H9 (cell line): ENCODE data around the gene CDKAL1. TPM values are rescaled to one million over a fixed set of nuclear protein-coding genes. Genes with fewer than 3 reads are reported as not detected.

Experiments used
- DNase-seq: peaks from one replicate; pipeline ENCODE4 v3.0.0-alpha.2; 2017
- H2AFZ ChIP-seq: one replicate; pipeline ENCODE4 v1.6.1; 2013; ENCODE audit warnings: mild to moderate bottlenecking, low read length, control low read depth, moderate library complexity
- H2AK5ac ChIP-seq: 2 replicates; pipeline ENCODE4 v1.6.1; 2013; ENCODE audit warnings: low read length, control low read depth, mixed read lengths; ENCODE audit not compliant: insufficient read length
- H2BK120ac ChIP-seq: one replicate; pipeline ENCODE4 v1.6.1; 2013; ENCODE audit warnings: low read depth, mild to moderate bottlenecking, low read length, control low read depth, inconsistent platforms; ENCODE audit not compliant: poor library complexity, severe bottlenecking
- H2BK12ac ChIP-seq: 2 replicates; pipeline ENCODE4 v1.6.1; 2013; ENCODE audit warnings: low read length, control low read depth, mixed read lengths, low read depth; ENCODE audit not compliant: insufficient read length
- H2BK15ac ChIP-seq: 2 replicates; pipeline ENCODE4 v1.6.1; 2013; ENCODE audit warnings: low read depth, low read length, control low read depth
- H2BK20ac ChIP-seq: one replicate; pipeline ENCODE4 v1.6.1; 2013; ENCODE audit warnings: low read depth, mild to moderate bottlenecking, low read length, control low read depth, inconsistent platforms; ENCODE audit not compliant: poor library complexity, severe bottlenecking
- H2BK5ac ChIP-seq: 2 replicates; pipeline ENCODE4 v1.6.1; 2013; ENCODE audit warnings: low read length, control low read depth, mixed read lengths; ENCODE audit not compliant: insufficient read length
- H3K14ac ChIP-seq: 2 replicates; pipeline ENCODE4 v1.6.1; 2013; ENCODE audit warnings: low read length, control low read depth; ENCODE audit not compliant: insufficient read depth
- H3K18ac ChIP-seq: 2 replicates; pipeline ENCODE4 v1.6.1; 2013; ENCODE audit warnings: low read depth, mild to moderate bottlenecking, mixed read lengths, low read length, control low read depth; ENCODE audit not compliant: insufficient read length
- H3K23ac ChIP-seq: 2 replicates; pipeline ENCODE4 v1.6.1; 2013; ENCODE audit warnings: low read length, control low read depth, mixed read lengths, low read depth; ENCODE audit not compliant: insufficient read length
- H3K23me2 ChIP-seq: 2 replicates; pipeline ENCODE4 v1.6.1; 2013; ENCODE audit warnings: low read depth, mild to moderate bottlenecking, mixed read lengths, low read length, control low read depth; ENCODE audit not compliant: insufficient read length, poor library complexity, severe bottlenecking
- H3K27ac ChIP-seq: 2 replicates; pipeline ENCODE4 v1.5.1; 2013; ENCODE audit warnings: low read length, control low read depth, mixed read lengths, low read depth; ENCODE audit not compliant: insufficient read length
- H3K27me3 ChIP-seq: 2 replicates; pipeline ENCODE4 v1.6.1; 2013; ENCODE audit warnings: low read length, control low read depth, inconsistent platforms; ENCODE audit not compliant: insufficient read depth
- H3K4ac ChIP-seq: 2 replicates; pipeline ENCODE4 v1.6.1; 2013; ENCODE audit warnings: low read depth, mild to moderate bottlenecking, control low read depth, inconsistent platforms, low read length, moderate library complexity
- H3K4me1 ChIP-seq: 2 replicates; pipeline ENCODE4 v1.6.1; 2013; ENCODE audit warnings: low read length, control low read depth, inconsistent platforms; ENCODE audit not compliant: insufficient read depth
- H3K4me2 ChIP-seq: 2 replicates; pipeline ENCODE4 v1.6.1; 2013; ENCODE audit warnings: low read length, control low read depth, mixed read lengths; ENCODE audit not compliant: insufficient read length, insufficient read depth
- H3K56ac ChIP-seq: 2 replicates; pipeline ENCODE4 v1.6.1; 2013; ENCODE audit warnings: low read depth, mild to moderate bottlenecking, mixed read lengths, low read length, control low read depth; ENCODE audit not compliant: insufficient read length
- H3K79me1 ChIP-seq: 2 replicates; pipeline ENCODE4 v1.6.1; 2013; ENCODE audit warnings: low read depth, mild to moderate bottlenecking, moderate library complexity, low read length, control low read depth, inconsistent platforms; ENCODE audit not compliant: insufficient read depth, poor library complexity, severe bottlenecking
- H3K79me2 ChIP-seq: 2 replicates; pipeline ENCODE4 v1.6.1; 2013; ENCODE audit warnings: low read length, control low read depth, inconsistent platforms; ENCODE audit not compliant: insufficient read depth
- H3K9ac ChIP-seq: 2 replicates; pipeline ENCODE4 v1.6.1; 2013; ENCODE audit warnings: low read length, control low read depth, mixed read lengths; ENCODE audit not compliant: insufficient read length; ENCODE audit errors: extremely low read depth
- H3K9me3 ChIP-seq: one replicate; pipeline ENCODE4 v1.6.1; 2013; ENCODE audit warnings: low read depth, low read length, inconsistent platforms; ENCODE audit not compliant: control insufficient read depth
- H3T11ph ChIP-seq: one replicate; pipeline ENCODE4 v1.6.1; 2013; ENCODE audit warnings: mild to moderate bottlenecking, low read length, control low read depth, inconsistent platforms
- H4K20me1 ChIP-seq: one replicate; pipeline ENCODE4 v1.6.1; 2013; ENCODE audit not compliant: control insufficient read depth, insufficient read length, insufficient read depth
- H4K5ac ChIP-seq: 2 replicates; pipeline ENCODE4 v1.6.1; 2013; ENCODE audit warnings: low read depth, mild to moderate bottlenecking, mixed read lengths, low read length, control low read depth; ENCODE audit not compliant: insufficient read length
- H4K8ac ChIP-seq: replicated peaks from 2 replicates; pipeline ENCODE4 v1.6.1; 2013; ENCODE audit warnings: low read length, control low read depth, mixed read lengths, low read depth; ENCODE audit not compliant: insufficient read length
- H4K91ac ChIP-seq: 2 replicates; pipeline ENCODE4 v1.6.1; 2013; ENCODE audit warnings: low read depth, mild to moderate bottlenecking, moderate library complexity, mixed read lengths, low read length, control low read depth; ENCODE audit not compliant: insufficient read length
- H3K27ac Mint-ChIP-seq, 3 experiments: 2 replicates in 2 of 3; 3 replicates in 1 of 3; pipeline ENCODE4 v1.8.0; 2020 to 2021; ENCODE audit warnings: mixed read lengths in 3 of 3, mild to moderate bottlenecking in 1 of 3, moderate library complexity in 1 of 3
- H3K27me3 Mint-ChIP-seq: 2 replicates; pipeline ENCODE4 v1.8.0; 2021; ENCODE audit warnings: low read depth, mild to moderate bottlenecking, moderate library complexity, mixed read lengths
- H3K36me3 Mint-ChIP-seq, 3 experiments: 2 replicates in 2 of 3; 3 replicates in 1 of 3; pipeline ENCODE4 v1.8.0; 2020 to 2021; ENCODE audit warnings: low read depth in 3 of 3, mixed read lengths in 3 of 3; ENCODE audit not compliant: insufficient read depth in 1 of 3
- H3K4me1 Mint-ChIP-seq, 2 experiments: 2 replicates each; pipeline ENCODE4 v1.8.0; 2020; ENCODE audit warnings: mixed read lengths in 2 of 2
- H3K4me3 Mint-ChIP-seq, 2 experiments: 2 replicates in 1 of 2; 3 replicates in 1 of 2; pipeline ENCODE4 v1.8.0; 2020 to 2021; ENCODE audit warnings: mild to moderate bottlenecking in 2 of 2, mixed read lengths in 2 of 2, moderate library complexity in 1 of 2
- H3K9me3 Mint-ChIP-seq, 2 experiments: 2 replicates in 1 of 2; 3 replicates in 1 of 2; pipeline ENCODE4 v1.8.0; 2020; ENCODE audit warnings: mild to moderate bottlenecking in 2 of 2, mixed read lengths in 2 of 2, moderate library complexity in 1 of 2
- CTCF ChIP-seq: fragments of 200-600 bp; sonication (generic); conservative IDR thresholded peaks from 3 replicates; pipeline ENCODE4 v1.8.0; 2021; ENCODE audit warnings: antibody characterized with exemption, mild to moderate bottlenecking
- WGBS: extraction: QIAGEN DNeasy Blood & Tissue Kit; methylation state at CpG from one replicate; pipeline ENCODE4 v1.1.7; 2013; ENCODE audit warnings: missing lambda C conversion rate, low lambda C conversion rate, mixed read lengths; ENCODE audit not compliant: insufficient read length; ENCODE audit errors: extremely low coverage; 5-methylcytosine and 5-hydroxymethylcytosine counted together
- total RNA-seq: library from RNA; stranded (reverse); gene quantifications from 2 replicates; pipeline ENCODE4 v1.2.1, GENCODE V29; 2021

CDKAL1 gene
- total RNA-seq, 1 experiment from 2014 or later = 23.0 TPM

GRCh38 chr6:20793174-20793573, 258.9 kb downstream of the CDKAL1 start:
- no peak overlapping the region for H3K23ac ChIP-seq
- H3K23me2 ChIP-seq = no peaks in the 10 kb centered on the region
- H4K8ac ChIP-seq = no peak overlapping the region
- no peak overlapping the region for H2BK15ac ChIP-seq
- no CpG with 5 or more reads among the region's 5 CpGs for whole genome bisulfite sequencing
- Mint-ChIP-seq H3K9me3 (no peaks in the 10 kb centered on the region), H3K4me3 (no peak overlapping the region), H3K4me1 (peaks cover 10 to 17% of the 10 kb centered on the region in 2 experiments), H3K27ac (no peak overlapping the region), H3K36me3 (peaks cover 0 to 10% (median 6%) of the 10 kb centered on the region in 3 experiments; a peak in 4 of 7 replicates), H3K27me3 (no peaks in the 10 kb centered on the region)
- no peak overlapping the region for H3K18ac ChIP-seq
- no peaks in the 10 kb centered on the region for H3K79me2 ChIP-seq
- H3K4me1 ChIP-seq = peaks cover 2% of the 10 kb centered on the region; the same call in 1 of the 2 replicates
- no peak overlapping the region for H4K5ac ChIP-seq
- H3K79me1 ChIP-seq = no peaks in the 10 kb centered on the region
- no peak overlapping the region for H4K91ac ChIP-seq
- TF ChIP-seq CTCF = no peak
- no peak overlapping the region for H3K56ac ChIP-seq
- no peaks in the 10 kb centered on the region for H3K27me3 ChIP-seq
- no peak overlapping the region for H3K14ac ChIP-seq
- no peak overlapping the region for H3K4ac ChIP-seq
- no peaks in the 10 kb centered on the region for H4K20me1 ChIP-seq
- no peak overlapping the region for H2BK5ac ChIP-seq
- no peak overlapping the region for H3T11ph ChIP-seq
- DNase-seq = no peak
- no peak overlapping the region for H3K9ac ChIP-seq
- H2BK120ac ChIP-seq = no peak overlapping the region
- no peak overlapping the region for H3K27ac ChIP-seq
- no peak overlapping the region for H2BK12ac ChIP-seq
- no peak overlapping the region for H2AK5ac ChIP-seq
- H3K9me3 ChIP-seq = no peaks in the 10 kb centered on the region
- no peak overlapping the region for H3K4me2 ChIP-seq
- H2BK20ac ChIP-seq = no peak overlapping the region
- no peak overlapping the region for H2AFZ ChIP-seq
